Mesenchymal stem cell (in vitro differentiated cells and primary cell): Measurements from ENCODE around the gene TMEM63A.

Experiments used
- DNase-seq: peaks from one replicate; pipeline ENCODE4 v3.0.0-alpha.2; 2013
- H2AFZ ChIP-seq: one replicate; pipeline ENCODE4 v1.6.1; 2013; ENCODE audit warnings: low read depth, mild to moderate bottlenecking, control low read depth, inconsistent platforms, low read length, moderate library complexity
- H2AK5ac ChIP-seq: 2 replicates; pipeline ENCODE4 v1.6.1; 2013; ENCODE audit warnings: low read length, moderate library complexity, mild to moderate bottlenecking, inconsistent platforms; ENCODE audit not compliant: severe bottlenecking
- H2BK120ac ChIP-seq: one replicate; pipeline ENCODE4 v1.6.1; 2013; ENCODE audit warnings: low read depth, mild to moderate bottlenecking, inconsistent platforms, low read length, moderate library complexity
- H2BK12ac ChIP-seq, 2 experiments: one replicate each; pipeline ENCODE4 v1.6.1; 2013; ENCODE audit warnings: inconsistent platforms in 2 of 2, low read length in 2 of 2, mild to moderate bottlenecking in 2 of 2, moderate library complexity in 2 of 2, control low read depth in 1 of 2
- H2BK15ac ChIP-seq: one replicate; pipeline ENCODE4 v1.6.1; 2013; ENCODE audit warnings: mild to moderate bottlenecking, low read depth, inconsistent platforms; ENCODE audit not compliant: poor library complexity, severe bottlenecking
- H2BK5ac ChIP-seq: 2 replicates; pipeline ENCODE4 v1.6.1; 2013; ENCODE audit warnings: low read depth, mild to moderate bottlenecking, low read length, control low read depth, inconsistent platforms; ENCODE audit not compliant: poor library complexity, severe bottlenecking
- H3K14ac ChIP-seq, 2 experiments: one replicate each; pipeline ENCODE4 v1.6.1; 2013; ENCODE audit warnings: inconsistent platforms in 2 of 2, low read length in 2 of 2, control low read depth in 1 of 2, mild to moderate bottlenecking in 1 of 2, moderate library complexity in 1 of 2
- H3K18ac ChIP-seq, 2 experiments: one replicate each; pipeline ENCODE4 v1.6.1; 2013; ENCODE audit warnings: inconsistent platforms in 2 of 2, low read length in 2 of 2, control low read depth in 1 of 2, low read depth in 1 of 2, mild to moderate bottlenecking in 1 of 2
- H3K23ac ChIP-seq, 2 experiments: one replicate each; pipeline ENCODE4 v1.6.1; 2013; ENCODE audit warnings: inconsistent platforms in 2 of 2, low read length in 2 of 2, mild to moderate bottlenecking in 2 of 2, moderate library complexity in 2 of 2, control low read depth in 1 of 2
- H3K27ac ChIP-seq: 2 replicates; pipeline ENCODE4 v1.5.1; 2013; ENCODE audit warnings: mild to moderate bottlenecking, moderate library complexity, low read length, control low read depth, inconsistent platforms; ENCODE audit not compliant: poor library complexity, severe bottlenecking
- H3K27me3 ChIP-seq, 2 experiments: 2 replicates each; pipeline versions ENCODE4 v1.6.1 to v1.7.0; 2013; ENCODE audit warnings: low read length in 2 of 2, mild to moderate bottlenecking in 2 of 2, moderate library complexity in 2 of 2, control low read depth in 1 of 2, inconsistent platforms in 1 of 2; ENCODE audit not compliant: control insufficient read depth in 1 of 2, insufficient read depth in 1 of 2
- H3K36me3 ChIP-seq, 2 experiments: 2 replicates each; pipeline versions ENCODE4 v1.6.1 to v1.7.0; 2013; ENCODE audit warnings: low read length in 2 of 2, control low read depth in 1 of 2, inconsistent platforms in 1 of 2, low read depth in 1 of 2, mild to moderate bottlenecking in 1 of 2; ENCODE audit not compliant: insufficient read depth in 2 of 2, control insufficient read depth in 1 of 2
- H3K4ac ChIP-seq, 2 experiments: one replicate each; pipeline ENCODE4 v1.6.1; 2013; ENCODE audit warnings: inconsistent platforms in 2 of 2, low read length in 2 of 2, mild to moderate bottlenecking in 2 of 2, moderate library complexity in 2 of 2, control low read depth in 1 of 2, low read depth in 1 of 2
- H3K4me1 ChIP-seq: 2 replicates; pipeline ENCODE4 v1.6.1; 2013; ENCODE audit warnings: low read depth, low read length, control low read depth; ENCODE audit not compliant: control insufficient read depth, insufficient read depth
- H3K4me2 ChIP-seq: 2 replicates; pipeline ENCODE4 v1.6.1; 2013; ENCODE audit warnings: low read length, mild to moderate bottlenecking, inconsistent platforms; ENCODE audit not compliant: poor library complexity, severe bottlenecking
- H3K4me3 ChIP-seq, 2 experiments: 2 replicates each; pipeline versions ENCODE4 v1.5.1 to v1.7.0; 2013; ENCODE audit warnings: low read length in 2 of 2, mild to moderate bottlenecking in 2 of 2, control low read depth in 1 of 2, low read depth in 1 of 2; ENCODE audit not compliant: insufficient read depth in 1 of 2
- H3K79me1 ChIP-seq: replicated peaks from 2 replicates; pipeline ENCODE4 v1.6.1; 2013; ENCODE audit warnings: mild to moderate bottlenecking, control low read depth, low read length, inconsistent platforms; ENCODE audit not compliant: poor library complexity, severe bottlenecking
- H3K9ac ChIP-seq: 2 replicates; pipeline ENCODE4 v1.7.0; 2013; ENCODE audit warnings: mild to moderate bottlenecking, low read length, moderate library complexity
- H3K9me3 ChIP-seq: 2 replicates; pipeline ENCODE4 v1.7.0; 2013; ENCODE audit warnings: mild to moderate bottlenecking, low read length; ENCODE audit not compliant: control insufficient read depth
- H4K8ac ChIP-seq: one replicate; pipeline ENCODE4 v1.6.1; 2013; ENCODE audit warnings: inconsistent platforms, mild to moderate bottlenecking, low read length, moderate library complexity
- H4K91ac ChIP-seq: one replicate; pipeline ENCODE4 v1.6.1; 2013; ENCODE audit warnings: mild to moderate bottlenecking, low read length, inconsistent platforms
- WGBS: methylation state at CpG from one replicate; pipeline ENCODE4 v1.1.7; 2013; ENCODE audit warnings: mixed read lengths; 5-methylcytosine and 5-hydroxymethylcytosine counted together

Gene TMEM63A

DNA sequence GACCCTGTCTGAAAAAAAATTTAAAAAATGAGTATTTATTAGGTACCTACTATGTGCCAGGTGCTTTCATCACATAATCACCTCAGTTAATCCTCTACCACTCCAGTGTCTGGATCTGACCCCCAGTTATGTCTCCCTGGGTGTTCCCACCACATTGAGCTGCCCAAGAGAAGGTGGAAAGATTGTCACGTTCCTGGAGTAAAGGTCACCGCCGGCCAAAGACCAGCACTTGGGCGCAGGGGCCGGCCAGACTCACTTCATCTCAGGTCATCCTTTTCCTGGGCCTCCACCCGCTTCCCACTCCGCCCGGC is 41.2 kb upstream of the TMEM63A start:
- Histone ChIP-seq H3K36me3 (peaks cover 28 to 34% of the 10 kb centered on the region in 2 experiments), H3K4me2 (peak overlapping the region; percentile 91), H3K27me3 (no peaks in the 10 kb centered on the region), H4K91ac (peak overlapping the region; percentile 7), H3K4me1 (peaks cover 28% of the 10 kb centered on the region), H3K18ac (peak overlapping the region in 1 of 2 experiments; percentile 53), H2AK5ac (peak overlapping the region; percentile 22), H3K4me3 (peak overlapping the region; percentile 87 to 97), H3K79me1 (peaks cover 32% of the 10 kb centered on the region), H3K14ac (peak overlapping the region in 1 of 2 experiments; percentile 96), H2BK15ac (no peak overlapping the region), H2BK5ac (no peak overlapping the region), H2BK12ac (peak overlapping the region in 1 of 2 experiments; percentile 48), H2BK120ac (no peak overlapping the region), H3K4ac (peak overlapping the region; percentile 94 to 95), H3K9ac (peak overlapping the region; percentile 95), H4K8ac (no peak overlapping the region), H3K9me3 (no peaks in the 10 kb centered on the region), H3K23ac (no peak overlapping the region), H2AFZ (peak overlapping the region; percentile 85), H3K27ac (peak overlapping the region; percentile 87)
- no peak for DNase-seq
- WGBS = 6% methylated on average over 8 of the region's 8 CpGs

GRCh38 chr1:225921734-225922709 is 39.8 kb upstream of the TMEM63A start:
- no peaks in the 10 kb centered on the region for H3K27me3 ChIP-seq
- H3K23ac ChIP-seq = no peak overlapping the region
- H2BK120ac ChIP-seq = no peak overlapping the region
- H2BK12ac ChIP-seq = no peak overlapping the region
- peaks cover 28% of the 10 kb centered on the region for H3K4me1 ChIP-seq
- no peak overlapping the region for H3K14ac ChIP-seq
- no peak overlapping the region for H2BK5ac ChIP-seq
- peak overlapping the region in 1 of 2 experiments; percentile 7 for H3K4ac ChIP-seq
- no peak overlapping the region for H3K4me2 ChIP-seq
- no peak overlapping the region for H4K91ac ChIP-seq
- H3K4me3 ChIP-seq = no peak overlapping the region
- no peak overlapping the region for H4K8ac ChIP-seq
- no peak overlapping the region for H3K18ac ChIP-seq
- WGBS = 97% methylated on average over 23 of the region's 23 CpGs
- peaks cover 28 to 47% of the 10 kb centered on the region in 2 experiments for H3K36me3 ChIP-seq
- H3K9ac ChIP-seq = peak overlapping the region; percentile 95
- no peak overlapping the region for H3K27ac ChIP-seq
- no peaks in the 10 kb centered on the region for H3K9me3 ChIP-seq
- H2AFZ ChIP-seq = no peak overlapping the region
- H2BK15ac ChIP-seq = no peak overlapping the region
- DNase-seq = no peak
- peaks cover 33% of the 10 kb centered on the region for H3K79me1 ChIP-seq
- H2AK5ac ChIP-seq = no peak overlapping the region

- no peak overlapping the region for H2BK12ac ChIP-seq
- no peak overlapping the region for H3K14ac ChIP-seq
- no peak overlapping the region for H2AFZ ChIP-seq
- no peaks in the 10 kb centered on the region for H3K27me3 ChIP-seq
- no peak overlapping the region for H2BK15ac ChIP-seq
- no peak overlapping the region for H4K91ac ChIP-seq
- DNase-seq = peak; percentile 61
- H3K36me3 ChIP-seq = peaks cover 44 to 62% of the 10 kb centered on the region in 2 experiments
- no peak overlapping the region for H2AK5ac ChIP-seq
- peak overlapping the region; percentile 18 for H3K27ac ChIP-seq
- 85% methylated on average over 5 of the region's 5 CpGs for WGBS
- peak overlapping the region; percentile 27 for H3K9ac ChIP-seq
- H4K8ac ChIP-seq = no peak overlapping the region
- H3K23ac ChIP-seq = no peak overlapping the region
- peaks cover 28% of the 10 kb centered on the region for H3K4me1 ChIP-seq
- H3K4me2 ChIP-seq = no peak overlapping the region
- H2BK120ac ChIP-seq = no peak overlapping the region
- peaks cover 42% of the 10 kb centered on the region for H3K79me1 ChIP-seq
- no peaks in the 10 kb centered on the region for H3K9me3 ChIP-seq
- no peak overlapping the region for H3K4me3 ChIP-seq
- H3K18ac ChIP-seq = no peak overlapping the region
- no peak overlapping the region for H3K4ac ChIP-seq
- H2BK5ac ChIP-seq = no peak overlapping the region
Measured at GRCh38 chr1:225919906-225920305, 37.7 kb upstream of the TMEM63A start.

GRCh38 chr1:225918280-225918679 is 36.1 kb upstream of the TMEM63A start:
- H3K9me3 ChIP-seq = no peaks in the 10 kb centered on the region
- H3K27me3 ChIP-seq = no peaks in the 10 kb centered on the region
- no peak overlapping the region for H2AK5ac ChIP-seq
- H2BK120ac ChIP-seq = no peak overlapping the region
- H3K4me1 ChIP-seq = peaks cover 24% of the 10 kb centered on the region
- no peak overlapping the region for H3K4ac ChIP-seq
- 100% methylated on average over 3 of the region's 4 CpGs for WGBS
- no peak overlapping the region for H3K14ac ChIP-seq
- no peak overlapping the region for H3K18ac ChIP-seq
- no peak overlapping the region for H2BK15ac ChIP-seq
- no peak overlapping the region for H4K8ac ChIP-seq
- H3K9ac ChIP-seq = no peak overlapping the region
- peaks cover 36% of the 10 kb centered on the region for H3K79me1 ChIP-seq
- no peak for DNase-seq
- no peak overlapping the region for H3K27ac ChIP-seq
- H3K36me3 ChIP-seq = peaks cover 47 to 62% of the 10 kb centered on the region in 2 experiments
- no peak overlapping the region for H4K91ac ChIP-seq
- no peak overlapping the region for H3K23ac ChIP-seq
- no peak overlapping the region for H3K4me3 ChIP-seq
- no peak overlapping the region for H2BK12ac ChIP-seq
- no peak overlapping the region for H2BK5ac ChIP-seq
- H2AFZ ChIP-seq = no peak overlapping the region
- H3K4me2 ChIP-seq = no peak overlapping the region
